Panc1 (cell line): ENCODE measurements around the gene SEMA3B. TPM values are rescaled to one million over a fixed set of nuclear protein-coding genes. Genes with fewer than 3 reads are reported as not detected.

ENCODE experiments used
- ATAC-seq: fragments of 200-7000 bp; cut with Tn5 transposase; 2 replicates; pipeline ENCODE4 v1.9.1; 2020; ENCODE audit warnings: mild to moderate bottlenecking, moderate library complexity
- BruUV-seq: library from RNA; stranded (reverse); fragments of 400-500 nt; replicated peaks from 2 replicates; lab custom pipeline; 2021; lab: Mats Ljungman, UMichigan
- CTCF ChIA-PET: fragments of 300-600 bp; sonication (Branson Sonifier 250); formaldehyde crosslinking; loops from one replicate; lab custom pipeline; 2022; ENCODE audit warnings: antibody characterized with exemption; lab: Charles Lee
- POLR2A ChIA-PET: fragments of 300-600 bp; sonication (Branson Sonifier 250); formaldehyde crosslinking; loops from one replicate; lab custom pipeline; 2022; ENCODE audit warnings: antibody characterized with exemption; lab: Charles Lee
- DNase-seq: peaks from one replicate; pipeline ENCODE4 v3.0.0-alpha.2; 2010; ENCODE audit warnings: low read depth, low spot score
- H3K27ac ChIP-seq: 2 replicates; pipeline ENCODE4 v1.5.1; 2011; ENCODE audit warnings: mild to moderate bottlenecking, low read length, inconsistent platforms
- H3K27me3 ChIP-seq: fragments of 200-500 bp; sonication (Bioruptor generic); 2 replicates; pipeline ENCODE4 v1.6.0; 2014; ENCODE audit warnings: low read length, inconsistent platforms; ENCODE audit not compliant: control insufficient read depth, insufficient read depth
- H3K36me3 ChIP-seq: fragments of 200-500 bp; sonication (Bioruptor generic); 2 replicates; pipeline ENCODE4 v1.5.1; 2014; ENCODE audit warnings: inconsistent platforms, mild to moderate bottlenecking, low read length, moderate library complexity; ENCODE audit not compliant: control insufficient read depth, insufficient read depth
- H3K4me1 ChIP-seq: 2 replicates; pipeline ENCODE4 v1.5.1; 2011; ENCODE audit warnings: inconsistent platforms, mild to moderate bottlenecking, low read length, moderate library complexity; ENCODE audit not compliant: control insufficient read depth, insufficient read depth
- H3K4me3 ChIP-seq, 2 experiments: 2 replicates each; pipeline ENCODE4 v1.5.1; 2011 to 2012; ENCODE audit warnings: low read depth in 2 of 2, low read length in 2 of 2, mild to moderate bottlenecking in 2 of 2, inconsistent platforms in 1 of 2, moderate library complexity in 1 of 2
- H3K9me3 ChIP-seq: fragments of 200-500 bp; sonication (Bioruptor generic); 2 replicates; pipeline ENCODE4 v1.5.1; 2014; ENCODE audit warnings: low read depth, mild to moderate bottlenecking, inconsistent platforms, low read length, moderate library complexity; ENCODE audit not compliant: control insufficient read depth, insufficient read depth
- CTCF ChIP-seq: fragments of 450-650 bp; IDR thresholded peaks from 2 replicates; pipeline ENCODE4 v1.5.1; 2017; ENCODE audit warnings: mild to moderate bottlenecking
- POLR2AphosphoS5 ChIP-seq: IDR thresholded peaks from 2 replicates; pipeline ENCODE4 v1.6.1; 2012; ENCODE audit warnings: mild to moderate bottlenecking, low read depth, low read length, moderate library complexity
- SIN3A ChIP-seq: IDR thresholded peaks from 2 replicates; pipeline ENCODE4 v1.6.1; 2012; ENCODE audit warnings: low read depth, mild to moderate bottlenecking, low read length, moderate library complexity, borderline replicate concordance; ENCODE audit not compliant: insufficient read depth
- TCF7L2 ChIP-seq: IDR thresholded peaks from 2 replicates; pipeline ENCODE4 v1.6.1; 2011; ENCODE audit warnings: mild to moderate bottlenecking, low read depth, low read length, inconsistent platforms
- in situ Hi-C: cut with HindIII; loops from 2 replicates; pipeline ENCODE4 v1.10.0; 2016; ENCODE audit warnings: low sequenced_read_pairs, low pct_unique_long_range_greater_than_20kb
- intact Hi-C: fragments of 100-400 bp; cut with micrococcal nuclease; formaldehyde crosslinking; loops from one replicate; pipeline ENCODE4 v1.10.0; 2022; ENCODE audit not compliant: unreplicated experiment
- total RNA-seq: library from RNA; stranded (reverse); gene quantifications from one replicate; pipeline ENCODE4 v1.2.1, GENCODE V29; 2021; ENCODE audit not compliant: unreplicated experiment
- TF ChIP-seq, protein P1 (sequence below), 2 experiments: IDR thresholded peaks; 2 replicates each; pipeline ENCODE4 v1.6.1; 2011 to 2012; ENCODE audit warnings: low read depth in 2 of 2, control low read depth in 1 of 2, low read length in 1 of 2, mild to moderate bottlenecking in 1 of 2, moderate library complexity in 1 of 2; ENCODE audit not compliant: insufficient read depth in 1 of 2

The SEMA3B gene
- total RNA-seq, 1 experiment from 2014 or later, result 1.4 TPM

- no TSS peak for BruUV-seq
- intact Hi-C loops, result no loop called here
- ChIA-PET POLR2A (no interaction called here), CTCF (no interaction called here)
- no peak overlapping the region for H3K4me3 ChIP-seq
- no peak overlapping the region for H3K27ac ChIP-seq
- DNase-seq (no peak), ATAC-seq (no peak)
- H3K27me3 ChIP-seq, result no peaks in the 10 kb centered on the region
- no peak for TF ChIP-seq CTCF
- no peak for TF ChIP-seq SIN3A
- TF ChIP-seq, protein P1, sequence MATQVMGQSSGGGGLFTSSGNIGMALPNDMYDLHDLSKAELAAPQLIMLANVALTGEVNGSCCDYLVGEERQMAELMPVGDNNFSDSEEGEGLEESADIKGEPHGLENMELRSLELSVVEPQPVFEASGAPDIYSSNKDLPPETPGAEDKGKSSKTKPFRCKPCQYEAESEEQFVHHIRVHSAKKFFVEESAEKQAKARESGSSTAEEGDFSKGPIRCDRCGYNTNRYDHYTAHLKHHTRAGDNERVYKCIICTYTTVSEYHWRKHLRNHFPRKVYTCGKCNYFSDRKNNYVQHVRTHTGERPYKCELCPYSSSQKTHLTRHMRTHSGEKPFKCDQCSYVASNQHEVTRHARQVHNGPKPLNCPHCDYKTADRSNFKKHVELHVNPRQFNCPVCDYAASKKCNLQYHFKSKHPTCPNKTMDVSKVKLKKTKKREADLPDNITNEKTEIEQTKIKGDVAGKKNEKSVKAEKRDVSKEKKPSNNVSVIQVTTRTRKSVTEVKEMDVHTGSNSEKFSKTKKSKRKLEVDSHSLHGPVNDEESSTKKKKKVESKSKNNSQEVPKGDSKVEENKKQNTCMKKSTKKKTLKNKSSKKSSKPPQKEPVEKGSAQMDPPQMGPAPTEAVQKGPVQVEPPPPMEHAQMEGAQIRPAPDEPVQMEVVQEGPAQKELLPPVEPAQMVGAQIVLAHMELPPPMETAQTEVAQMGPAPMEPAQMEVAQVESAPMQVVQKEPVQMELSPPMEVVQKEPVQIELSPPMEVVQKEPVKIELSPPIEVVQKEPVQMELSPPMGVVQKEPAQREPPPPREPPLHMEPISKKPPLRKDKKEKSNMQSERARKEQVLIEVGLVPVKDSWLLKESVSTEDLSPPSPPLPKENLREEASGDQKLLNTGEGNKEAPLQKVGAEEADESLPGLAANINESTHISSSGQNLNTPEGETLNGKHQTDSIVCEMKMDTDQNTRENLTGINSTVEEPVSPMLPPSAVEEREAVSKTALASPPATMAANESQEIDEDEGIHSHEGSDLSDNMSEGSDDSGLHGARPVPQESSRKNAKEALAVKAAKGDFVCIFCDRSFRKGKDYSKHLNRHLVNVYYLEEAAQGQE (IDR thresholded peaks at IDR 0.05; ENCODE audit: insufficient read depth in 1 of 2, low read depth in 2 of 2, low read length in 1 of 2), result no peak
- TF ChIP-seq TCF7L2, result no peak
- no peak for TF ChIP-seq POLR2AphosphoS5
- H3K9me3 ChIP-seq, result no peaks in the 10 kb centered on the region
- H3K36me3 ChIP-seq, result no peaks in the 10 kb centered on the region; the same call in 1 of the 2 replicates
- H3K4me1 ChIP-seq, result peaks cover 9% of the 10 kb centered on the region
- in situ Hi-C loops, result no loop called here
Measured at GRCh38 chr3:50317300-50317699, 48.4 kb downstream of the SEMA3B start.

GRCh38 chr3:50318163-50318562, 49.2 kb downstream of the SEMA3B start:
- no peak overlapping the region for H3K27ac ChIP-seq
- POLR2A ChIA-PET, result no interaction called here

More at GRCh38 chr3:50318163-50318562, 49.2 kb downstream of the SEMA3B start:
- Histone ChIP-seq H3K36me3 (no peaks in the 10 kb centered on the region; the same call in 1 of the 2 replicates), H3K4me1 (peaks cover 18% of the 10 kb centered on the region), H3K4me3 (no peak overlapping the region), H3K27me3 (no peaks in the 10 kb centered on the region), H3K9me3 (no peaks in the 10 kb centered on the region)
- in situ Hi-C loops (no loop called here), intact Hi-C loops (no loop called here)
- DNase-seq, result no peak
- ATAC-seq, result no peak
- BruUV-seq, result no TSS peak
- CTCF ChIA-PET, result no interaction called here
- TF ChIP-seq CTCF (no peak), TCF7L2 (no peak), SIN3A (no peak), POLR2AphosphoS5 (no peak)
- TF ChIP-seq, protein P1 (IDR thresholded peaks at IDR 0.05; ENCODE audit: insufficient read depth in 1 of 2, low read depth in 2 of 2, low read length in 1 of 2), result no peak
